ENCODE results near the gene SCO2.

The SCO2 gene

DNA sequence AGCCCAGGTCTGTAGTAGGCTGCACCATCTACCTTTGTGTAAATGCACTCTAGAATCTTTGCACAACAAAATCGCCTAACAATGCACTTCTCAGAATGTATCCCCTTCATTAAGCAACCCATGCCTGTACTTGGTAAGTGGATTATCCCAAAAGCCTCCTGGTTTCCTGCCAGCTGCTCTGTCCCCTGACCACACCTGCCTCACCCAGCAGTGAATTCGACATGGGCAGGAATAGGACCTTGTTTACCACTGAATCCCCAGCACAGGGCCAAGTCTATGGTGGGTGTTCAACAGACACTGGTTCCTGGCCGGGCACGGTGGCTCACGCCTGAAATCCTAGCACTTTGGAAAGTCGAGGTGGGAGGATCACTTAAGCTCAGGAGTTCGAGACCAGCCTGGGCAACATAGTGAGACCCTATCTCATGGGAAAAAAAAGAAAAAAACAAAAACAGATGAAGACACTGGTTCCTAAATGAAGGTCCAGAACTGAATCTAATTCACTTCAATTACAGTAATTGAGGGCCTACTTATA is 42.4 kb upstream of the SCO2 start:
- H3K27ac ChIP-seq (ENCODE audit: low read depth, low read length, severe bottlenecking) = no peak overlapping the region
- 94 to 95% methylated on average over 5 to 7 of the region's 7 CpGs for WGBS, 2 experiments (ENCODE audit: insufficient coverage in 2 of 2)
- no peaks in the 10 kb centered on the region for H3K9me3 ChIP-seq (ENCODE audit: control insufficient read depth, low read length)
- H3K4me3 ChIP-seq (ENCODE audit: extremely low read depth, insufficient read depth, low read length, poor library complexity, severe bottlenecking) = no peak overlapping the region
- H3K36me3 ChIP-seq (ENCODE audit: control insufficient read depth, insufficient read depth, low read length) = peaks cover 43% of the 10 kb centered on the region
- H3K4me1 ChIP-seq (ENCODE audit: control insufficient read depth, insufficient read depth, low read length, poor library complexity, severe bottlenecking) = no peaks in the 10 kb centered on the region

DNA sequence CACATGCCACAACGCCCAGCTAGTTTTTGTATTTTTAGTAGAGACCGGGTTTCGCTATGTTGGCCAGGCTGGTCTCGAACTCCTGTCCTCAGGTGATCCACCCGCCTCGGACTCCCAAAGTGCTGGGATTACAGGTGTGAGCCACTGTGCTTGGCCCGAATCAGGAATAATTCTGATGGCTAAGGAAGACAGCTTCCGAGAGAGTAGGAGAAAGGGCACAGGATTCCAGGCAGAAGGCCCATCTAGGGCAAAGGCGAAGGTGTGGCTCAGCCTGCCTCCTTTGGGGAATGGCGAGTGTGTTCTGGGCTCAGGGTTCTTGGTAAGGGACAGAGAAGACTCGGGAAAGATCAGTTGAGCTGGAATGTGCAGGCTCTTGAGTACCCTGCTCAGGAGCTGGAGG is 38.9 kb upstream of the SCO2 start:
- 91 to 92% methylated on average over 9 to 11 of the region's 11 CpGs for WGBS, 2 experiments (ENCODE audit: insufficient coverage in 2 of 2)
- Histone ChIP-seq H3K27ac (ENCODE audit: low read depth, low read length, severe bottlenecking) (no peak overlapping the region), H3K4me1 (ENCODE audit: control insufficient read depth, insufficient read depth, low read length, poor library complexity, severe bottlenecking) (no peaks in the 10 kb centered on the region), H3K4me3 (ENCODE audit: extremely low read depth, insufficient read depth, low read length, poor library complexity, severe bottlenecking) (no peak overlapping the region), H3K9me3 (ENCODE audit: control insufficient read depth, low read length) (no peaks in the 10 kb centered on the region), H3K36me3 (ENCODE audit: control insufficient read depth, insufficient read depth, low read length) (peaks cover 10% of the 10 kb centered on the region)

DNA sequence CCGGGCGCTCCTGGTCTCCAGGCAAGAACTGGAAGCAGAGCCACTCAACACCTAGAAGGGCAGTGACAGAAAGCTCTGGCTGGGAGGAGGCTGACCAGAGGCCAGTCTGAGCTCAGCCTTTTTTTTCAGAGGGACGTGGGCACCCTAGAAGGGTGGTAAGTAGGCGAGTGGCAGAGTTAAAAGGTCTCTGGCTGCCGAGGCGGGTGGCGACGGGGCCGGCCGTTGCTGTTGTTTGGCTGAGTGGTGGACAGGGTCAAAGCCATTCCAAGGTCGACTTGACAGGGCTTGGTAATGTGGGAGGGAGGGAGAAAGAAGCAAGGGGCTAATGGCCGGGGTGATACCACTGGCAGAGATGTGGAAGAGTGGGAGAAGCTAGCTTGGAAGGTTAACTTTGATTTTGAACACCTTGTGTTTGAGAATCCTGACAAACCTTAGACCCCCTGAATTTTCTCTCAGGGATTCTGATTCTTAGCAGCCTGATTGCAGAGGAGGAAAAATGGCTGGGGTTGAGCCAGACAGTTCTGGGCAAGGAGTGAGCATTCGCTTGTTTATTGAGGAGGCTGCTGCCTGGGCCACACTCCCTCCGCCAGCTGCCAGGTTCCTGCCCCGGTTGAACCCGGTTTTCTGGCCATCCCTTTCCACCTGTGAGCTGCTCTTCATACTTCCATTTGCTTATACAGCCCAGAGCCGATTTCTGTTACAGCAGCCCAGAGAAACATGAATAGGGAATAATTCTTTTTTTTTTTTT is 38.2 kb upstream of the SCO2 start:
- Histone ChIP-seq H3K27ac (ENCODE audit: low read depth, low read length, severe bottlenecking) (no peak overlapping the region), H3K4me1 (ENCODE audit: control insufficient read depth, insufficient read depth, low read length, poor library complexity, severe bottlenecking) (no peaks in the 10 kb centered on the region), H3K36me3 (ENCODE audit: control insufficient read depth, insufficient read depth, low read length) (peaks cover 6% of the 10 kb centered on the region), H3K9me3 (ENCODE audit: control insufficient read depth, low read length) (no peaks in the 10 kb centered on the region), H3K4me3 (ENCODE audit: extremely low read depth, insufficient read depth, low read length, poor library complexity, severe bottlenecking) (peak overlapping the region; percentile 43)
- 37 to 38% methylated on average over 12 to 14 of the region's 17 CpGs for WGBS, 2 experiments (ENCODE audit: insufficient coverage in 2 of 2)

DNA sequence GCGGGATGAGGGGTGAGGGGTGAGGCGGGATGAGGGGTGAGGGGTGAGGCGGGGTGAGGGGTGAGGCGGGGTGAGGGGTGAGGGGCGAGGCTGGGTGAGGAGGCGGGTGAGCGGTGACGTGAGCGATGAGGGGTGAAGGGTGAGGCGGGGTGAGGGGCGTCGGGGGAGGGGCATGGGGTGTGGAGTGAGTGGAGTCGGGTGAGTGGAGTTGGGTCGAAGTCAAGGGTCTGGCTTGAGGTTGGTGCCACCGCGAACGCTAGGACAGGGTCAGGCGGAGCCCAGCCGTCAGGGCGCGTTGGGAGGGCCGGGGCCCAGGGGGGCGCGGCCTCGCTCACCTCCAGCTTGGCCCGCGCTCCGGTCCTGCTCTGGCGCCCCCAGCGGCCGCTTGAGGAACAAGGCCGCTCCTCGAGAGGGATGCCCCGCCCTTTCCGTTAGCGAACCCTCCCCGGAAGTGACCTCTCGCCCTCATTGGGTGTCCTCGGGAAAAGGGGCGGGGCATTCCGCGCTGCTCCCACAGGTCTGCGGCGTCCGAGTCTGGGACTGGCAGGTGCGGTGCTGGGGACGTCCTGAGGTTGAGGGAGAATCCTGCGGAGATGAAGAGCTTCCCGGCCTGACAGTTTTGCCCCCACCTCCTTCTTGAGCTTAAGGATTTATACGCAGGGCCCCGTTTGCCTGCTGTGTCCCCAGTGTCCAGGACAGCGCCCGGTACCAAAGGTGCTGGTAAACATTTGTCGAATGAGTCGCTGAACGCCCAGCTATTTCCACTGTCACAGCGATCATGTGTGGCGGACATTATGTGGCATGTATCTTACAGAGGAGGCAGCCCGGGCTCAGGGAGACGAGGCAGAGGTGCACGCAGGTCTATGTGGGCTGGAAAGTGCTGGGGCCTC is 37.4 kb upstream of the SCO2 start, which contains the start of gene SYCE3:
Gene SYCE3 (minus strand): TSS at position 397 of the 890 bp plus-strand sequence. CDS start 6,514 bp downstream, outside the sequence.
- no peaks in the 10 kb centered on the region for H3K4me1 ChIP-seq (ENCODE audit: control insufficient read depth, insufficient read depth, low read length, poor library complexity, severe bottlenecking)
- H3K9me3 ChIP-seq (ENCODE audit: control insufficient read depth, low read length) = no peaks in the 10 kb centered on the region

DNA sequence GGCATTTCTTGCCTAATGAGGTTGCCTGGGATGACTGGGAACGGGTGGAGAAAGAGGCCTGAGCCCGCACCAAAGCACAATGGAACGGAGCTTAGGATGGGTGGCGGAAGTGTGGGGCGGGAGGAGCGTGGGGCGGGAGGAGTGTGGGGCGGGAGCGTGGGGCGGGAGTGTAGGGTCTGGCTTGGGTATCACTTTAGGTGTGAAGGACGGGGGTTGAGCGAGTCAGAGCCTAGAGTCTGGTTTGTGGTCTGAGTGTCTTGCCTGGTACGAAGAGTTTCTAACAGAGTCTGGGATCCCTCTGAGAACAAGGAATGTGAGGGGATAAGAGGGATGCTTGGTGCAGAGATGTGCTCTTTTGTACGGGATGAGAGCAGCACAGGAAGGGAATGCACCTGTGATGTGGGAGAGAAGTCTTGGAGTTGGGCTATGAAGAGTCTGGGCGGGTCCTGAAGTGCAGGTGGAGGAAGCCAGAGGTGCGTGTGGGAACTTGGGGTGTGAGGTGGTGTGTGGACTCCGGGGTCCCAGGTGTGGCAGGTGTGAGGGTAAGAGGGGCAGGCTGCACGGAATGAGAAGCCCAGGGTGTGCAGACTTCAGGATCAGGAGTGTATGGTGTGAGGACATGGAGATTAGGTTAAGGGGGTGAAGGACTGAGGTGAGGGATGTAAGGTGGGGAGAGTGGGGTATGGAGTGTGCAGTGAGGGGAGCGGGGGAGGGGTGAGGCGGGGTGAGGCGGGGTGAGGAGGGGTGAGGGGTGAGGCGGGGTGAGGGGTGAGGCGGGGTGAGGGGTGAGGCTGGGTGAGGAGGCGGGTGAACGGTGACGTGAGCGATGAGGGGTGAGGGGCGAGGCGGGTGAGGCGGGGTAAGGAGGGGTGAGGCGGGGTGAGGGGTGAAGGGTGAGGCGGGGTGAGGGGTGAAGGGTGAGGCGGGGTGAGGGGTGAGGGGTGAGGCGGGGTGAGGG is 36.3 kb upstream of the SCO2 start:
- Histone ChIP-seq H3K4me3 (ENCODE audit: extremely low read depth, insufficient read depth, low read length, poor library complexity, severe bottlenecking) (no peak overlapping the region), H3K9me3 (ENCODE audit: control insufficient read depth, low read length) (no peaks in the 10 kb centered on the region), H3K4me1 (ENCODE audit: control insufficient read depth, insufficient read depth, low read length, poor library complexity, severe bottlenecking) (no peaks in the 10 kb centered on the region), H3K27ac (ENCODE audit: low read depth, low read length, severe bottlenecking) (no peak overlapping the region), H3K36me3 (ENCODE audit: control insufficient read depth, insufficient read depth, low read length) (no peaks in the 10 kb centered on the region)
- WGBS, 2 experiments (ENCODE audit: insufficient coverage in 2 of 2) = 82 to 83% methylated on average over 10 to 18 of the region's 34 CpGs

More for the DNA sequence above, 37.4 kb upstream of the SCO2 start, which contains the start of gene SYCE3:
- WGBS, 2 experiments (ENCODE audit: insufficient coverage in 2 of 2) = 2 to 3% methylated on average over 39 to 50 of the region's 61 CpGs
- Histone ChIP-seq H3K4me3 (ENCODE audit: extremely low read depth, insufficient read depth, low read length, poor library complexity, severe bottlenecking) (peak within 1 kb of the TSS; percentile 43), H3K36me3 (ENCODE audit: control insufficient read depth, insufficient read depth, low read length) (peaks cover 4% of the 10 kb centered on the region), H3K27ac (ENCODE audit: low read depth, low read length, severe bottlenecking) (no peak within 1 kb of the TSS)

DNA sequence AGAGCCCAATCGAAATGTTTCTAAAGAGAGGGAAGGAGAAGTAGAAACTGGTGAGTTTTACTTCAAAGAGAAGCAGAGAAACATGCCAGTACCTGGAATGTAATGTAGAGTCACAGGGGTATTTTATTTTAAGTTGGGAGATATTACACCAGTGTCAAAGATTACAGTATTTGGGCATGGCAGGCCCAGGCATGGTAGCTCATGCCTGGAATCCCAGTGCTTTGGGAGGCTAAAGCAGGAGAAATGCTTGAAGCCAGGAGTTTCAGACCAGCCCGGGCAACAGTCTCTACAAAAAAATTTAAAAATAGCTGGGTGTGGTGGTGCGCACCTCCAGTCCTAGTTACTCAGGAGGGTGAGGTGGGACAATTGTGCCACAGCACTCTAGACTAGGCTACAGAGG is 34.6 kb upstream of the SCO2 start:
- Histone ChIP-seq H3K4me3 (ENCODE audit: extremely low read depth, insufficient read depth, low read length, poor library complexity, severe bottlenecking) (no peak overlapping the region), H3K4me1 (ENCODE audit: control insufficient read depth, insufficient read depth, low read length, poor library complexity, severe bottlenecking) (no peaks in the 10 kb centered on the region), H3K36me3 (ENCODE audit: control insufficient read depth, insufficient read depth, low read length) (no peaks in the 10 kb centered on the region), H3K27ac (ENCODE audit: low read depth, low read length, severe bottlenecking) (no peak overlapping the region), H3K9me3 (ENCODE audit: control insufficient read depth, low read length) (no peaks in the 10 kb centered on the region)
- 89 to 92% methylated on average over 1 to 2 of the region's 3 CpGs for WGBS, 2 experiments (ENCODE audit: insufficient coverage in 2 of 2)

DNA sequence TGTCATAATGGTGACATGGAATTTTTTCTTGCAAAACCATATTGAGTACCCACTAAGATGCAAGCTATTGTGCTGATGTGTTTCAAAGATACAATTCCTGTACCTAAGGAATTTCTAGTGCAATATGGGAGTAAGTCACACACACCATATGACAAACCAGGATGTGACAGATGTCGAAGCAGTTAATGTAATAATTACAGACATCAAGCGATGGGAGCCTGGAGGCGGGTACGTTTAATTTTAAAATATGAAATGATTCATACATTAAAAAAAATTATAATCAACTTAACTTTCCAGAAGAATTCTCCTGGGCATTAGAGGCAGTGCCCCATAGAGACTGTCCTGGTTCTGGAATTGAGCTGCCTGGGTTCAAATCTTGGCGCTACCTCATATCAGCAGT is 31.3 kb upstream of the SCO2 start:
- no CpG with 5 or more reads among the region's 5 CpGs for WGBS, 2 experiments (ENCODE audit: insufficient coverage in 2 of 2)
- Histone ChIP-seq H3K4me1 (ENCODE audit: control insufficient read depth, insufficient read depth, low read length, poor library complexity, severe bottlenecking) (no peaks in the 10 kb centered on the region), H3K4me3 (ENCODE audit: extremely low read depth, insufficient read depth, low read length, poor library complexity, severe bottlenecking) (no peak overlapping the region), H3K9me3 (ENCODE audit: control insufficient read depth, low read length) (no peaks in the 10 kb centered on the region), H3K27ac (ENCODE audit: low read depth, low read length, severe bottlenecking) (no peak overlapping the region), H3K36me3 (ENCODE audit: control insufficient read depth, insufficient read depth, low read length) (no peaks in the 10 kb centered on the region)

DNA sequence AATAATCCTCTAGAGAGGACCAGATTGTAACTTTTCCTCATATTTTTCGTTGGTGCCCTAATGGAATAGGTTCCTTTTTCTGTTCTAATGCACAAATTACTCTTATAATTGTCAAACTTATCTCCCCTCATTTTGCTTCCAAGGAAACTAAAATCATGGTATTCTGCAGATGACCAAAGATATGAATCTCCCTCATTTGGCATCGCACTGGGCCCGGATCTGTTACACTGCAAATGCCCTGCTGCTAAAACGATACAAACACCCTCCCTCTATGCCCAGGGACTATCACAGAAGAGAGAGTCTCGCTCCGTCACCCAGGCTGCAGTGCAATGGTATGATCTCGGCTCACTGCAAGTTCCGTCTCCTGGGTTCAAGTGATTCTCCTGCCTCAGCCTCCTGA is 27.9 kb upstream of the SCO2 start:
- Histone ChIP-seq H3K9me3 (ENCODE audit: control insufficient read depth, low read length) (no peaks in the 10 kb centered on the region), H3K4me3 (ENCODE audit: extremely low read depth, insufficient read depth, low read length, poor library complexity, severe bottlenecking) (no peak overlapping the region), H3K4me1 (ENCODE audit: control insufficient read depth, insufficient read depth, low read length, poor library complexity, severe bottlenecking) (no peaks in the 10 kb centered on the region), H3K27ac (ENCODE audit: low read depth, low read length, severe bottlenecking) (no peak overlapping the region), H3K36me3 (ENCODE audit: control insufficient read depth, insufficient read depth, low read length) (no peaks in the 10 kb centered on the region)
- WGBS, 2 experiments (ENCODE audit: insufficient coverage in 2 of 2) = 86 to 87% methylated on average over 8 of the region's 8 CpGs

DNA sequence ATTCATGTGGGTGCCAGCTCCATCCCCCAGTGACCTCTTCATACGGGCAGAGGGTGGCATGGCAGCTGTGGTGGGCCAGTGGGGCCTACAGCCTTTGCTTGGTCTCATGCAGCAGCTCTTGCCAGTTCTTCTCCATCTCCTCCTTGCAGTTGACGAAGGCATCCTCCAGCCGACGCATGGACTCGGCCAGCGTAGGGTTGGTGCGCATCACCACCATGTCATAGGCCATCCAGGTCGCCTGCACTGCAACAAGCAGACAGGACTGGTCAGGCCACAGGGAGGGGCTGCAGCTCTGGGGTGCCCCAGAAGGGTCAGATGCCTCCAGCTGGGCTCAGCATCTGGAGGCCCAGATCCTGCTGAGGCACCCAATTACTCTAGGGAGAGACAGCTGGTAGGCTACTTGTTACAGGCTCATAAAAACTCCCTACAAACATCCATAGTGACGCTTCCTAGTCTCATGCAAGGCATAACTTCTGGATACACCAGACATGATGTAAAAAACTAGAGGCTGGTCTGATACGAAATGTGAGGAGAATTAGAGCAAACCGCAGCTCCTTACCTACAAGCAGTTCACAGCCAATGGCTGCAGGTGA is 25.9 kb upstream of the SCO2 start:
- H3K9me3 ChIP-seq (ENCODE audit: control insufficient read depth, low read length) = no peaks in the 10 kb centered on the region
- WGBS, 2 experiments (ENCODE audit: insufficient coverage in 2 of 2) = 85 to 91% methylated on average over 10 to 11 of the region's 11 CpGs

DNA sequence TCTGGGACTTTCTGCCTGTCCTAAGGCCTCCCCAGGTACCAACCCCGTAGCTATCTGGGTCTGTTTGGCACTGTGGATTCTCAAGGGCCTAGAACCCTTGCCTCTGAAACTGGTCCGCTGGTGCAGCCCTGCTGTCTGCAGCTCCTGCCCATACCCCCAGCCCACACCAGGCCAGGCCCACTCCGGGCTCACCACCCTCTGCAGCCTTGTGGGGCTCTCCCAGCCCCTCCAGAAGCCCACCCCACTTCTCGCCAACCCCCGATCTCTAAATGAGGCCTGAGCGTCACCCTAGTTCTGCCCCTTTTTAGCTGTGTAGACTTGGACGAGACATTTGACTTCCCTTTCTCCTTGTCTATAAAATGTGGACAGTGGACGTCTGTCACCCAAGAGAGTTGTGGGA is 25.0 kb upstream of the SCO2 start:
- WGBS, 2 experiments (ENCODE audit: insufficient coverage in 2 of 2) = 88 to 89% methylated on average over 6 to 8 of the region's 8 CpGs
- H3K4me1 ChIP-seq (ENCODE audit: control insufficient read depth, insufficient read depth, low read length, poor library complexity, severe bottlenecking) = peaks cover under 1% of the 10 kb centered on the region
- no peaks in the 10 kb centered on the region for H3K36me3 ChIP-seq (ENCODE audit: control insufficient read depth, insufficient read depth, low read length)
- no peak overlapping the region for H3K27ac ChIP-seq (ENCODE audit: low read depth, low read length, severe bottlenecking)
- H3K9me3 ChIP-seq (ENCODE audit: control insufficient read depth, low read length) = no peaks in the 10 kb centered on the region
- no peak overlapping the region for H3K4me3 ChIP-seq (ENCODE audit: extremely low read depth, insufficient read depth, low read length, poor library complexity, severe bottlenecking)

More for the DNA sequence above, 25.9 kb upstream of the SCO2 start:
- Histone ChIP-seq H3K4me3 (ENCODE audit: extremely low read depth, insufficient read depth, low read length, poor library complexity, severe bottlenecking) (no peak overlapping the region), H3K4me1 (ENCODE audit: control insufficient read depth, insufficient read depth, low read length, poor library complexity, severe bottlenecking) (no peaks in the 10 kb centered on the region), H3K27ac (ENCODE audit: low read depth, low read length, severe bottlenecking) (no peak overlapping the region), H3K36me3 (ENCODE audit: control insufficient read depth, insufficient read depth, low read length) (no peaks in the 10 kb centered on the region)
